Hepatocyte (in vitro differentiated cells): ENCODE results near the gene IGFLR1. TPM values are rescaled to one million over a fixed set of nuclear protein-coding genes. Genes with fewer than 3 reads are reported as not detected.
A peak's percentile ranks its signal among the peaks of the same experiment; 100 is the strongest.

Source experiments
- DNase-seq: peaks from one replicate; pipeline ENCODE4 v3.0.0-alpha.2; 2016; ENCODE audit warnings: low spot score
- H2AFZ ChIP-seq: fragments of 200-600 bp; sonication (generic); 2 replicates; pipeline ENCODE4 v1.6.0; 2016; ENCODE audit warnings: antibody characterized with exemption, mild to moderate bottlenecking
- H3K27ac ChIP-seq: fragments of 200-600 bp; sonication (generic); 2 replicates; pipeline ENCODE4 v1.5.1; 2016; ENCODE audit warnings: mild to moderate bottlenecking
- H3K27me3 ChIP-seq: fragments of 200-600 bp; sonication (generic); 2 replicates; pipeline ENCODE4 v1.6.1; 2016
- H3K36me3 ChIP-seq: fragments of 200-600 bp; sonication (generic); replicated peaks from 2 replicates; pipeline ENCODE4 v1.5.1; 2016; ENCODE audit warnings: low read depth; ENCODE audit not compliant: insufficient read depth
- H3K4me1 ChIP-seq: fragments of 200-600 bp; sonication (generic); 2 replicates; pipeline ENCODE4 v1.5.1; 2016; ENCODE audit warnings: mild to moderate bottlenecking, moderate library complexity; ENCODE audit not compliant: insufficient read depth
- H3K4me2 ChIP-seq: fragments of 200-600 bp; sonication (generic); 2 replicates; pipeline ENCODE4 v1.6.0; 2016
- H3K4me3 ChIP-seq: fragments of 200-600 bp; sonication (generic); 2 replicates; pipeline ENCODE4 v1.5.1; 2016; ENCODE audit warnings: mild to moderate bottlenecking
- H3K79me2 ChIP-seq: fragments of 200-600 bp; sonication (generic); 2 replicates; pipeline ENCODE4 v1.6.0; 2017; ENCODE audit warnings: mild to moderate bottlenecking
- H3K9me2 ChIP-seq: fragments of 200-600 bp; sonication (generic); replicated peaks from 2 replicates; pipeline ENCODE4 v1.6.0; 2017; ENCODE audit warnings: mild to moderate bottlenecking; ENCODE audit not compliant: insufficient read depth
- H3K9me3 ChIP-seq: fragments of 200-600 bp; sonication (generic); 2 replicates; pipeline ENCODE4 v1.5.1; 2016; ENCODE audit warnings: low read depth, mild to moderate bottlenecking
- H4K20me1 ChIP-seq: fragments of 200-600 bp; sonication (generic); 2 replicates; pipeline ENCODE4 v1.6.0; 2016; ENCODE audit warnings: mild to moderate bottlenecking; ENCODE audit not compliant: insufficient read depth, poor library complexity, severe bottlenecking
- EZH2 ChIP-seq: fragments of 200-600 bp; sonication (generic); IDR thresholded peaks from 2 replicates; pipeline ENCODE4 v1.6.1; 2016; ENCODE audit warnings: antibody characterized with exemption, mild to moderate bottlenecking, borderline replicate concordance
- EZH2phosphoT487 ChIP-seq: fragments of 200-600 bp; sonication (generic); IDR thresholded peaks from one replicate; pipeline ENCODE4 v1.6.1; 2018; ENCODE audit warnings: antibody characterized with exemption, mild to moderate bottlenecking, low read depth, moderate library complexity; ENCODE audit not compliant: unreplicated experiment, severe bottlenecking
- WGBS: methylation state at CpG from one replicate; pipeline ENCODE4 v1.1.6; 2016; ENCODE audit warnings: low lambda C conversion rate; ENCODE audit errors: missing lambda C conversion rate; 5-methylcytosine and 5-hydroxymethylcytosine counted together
- polyA plus RNA-seq: library from polyadenylated mRNA; unstranded; fragments of >200 nt; fragmentation: Nextera tagmentation; extraction: Ambion mirVana; gene quantifications from 2 replicates; pipeline ENCODE4 v1.2.1, GENCODE V29; 2016
- total RNA-seq: library from RNA; depleted of rRNA; stranded (reverse); fragments of >200 nt; gene quantifications from 2 replicates; pipeline ENCODE4 v1.2.3, GENCODE V29; 2014
- TF ChIP-seq, protein P1 (sequence below): fragments of 200-600 bp; sonication (generic); IDR thresholded peaks from 2 replicates; pipeline ENCODE4 v1.5.1; 2016; ENCODE audit warnings: antibody characterized with exemption, mild to moderate bottlenecking; ENCODE audit not compliant: poor library complexity

The IGFLR1 gene
- total and polyA plus RNA-seq, 2 experiments from 2014 or later: 4.5 to 5.6 TPM

DNA sequence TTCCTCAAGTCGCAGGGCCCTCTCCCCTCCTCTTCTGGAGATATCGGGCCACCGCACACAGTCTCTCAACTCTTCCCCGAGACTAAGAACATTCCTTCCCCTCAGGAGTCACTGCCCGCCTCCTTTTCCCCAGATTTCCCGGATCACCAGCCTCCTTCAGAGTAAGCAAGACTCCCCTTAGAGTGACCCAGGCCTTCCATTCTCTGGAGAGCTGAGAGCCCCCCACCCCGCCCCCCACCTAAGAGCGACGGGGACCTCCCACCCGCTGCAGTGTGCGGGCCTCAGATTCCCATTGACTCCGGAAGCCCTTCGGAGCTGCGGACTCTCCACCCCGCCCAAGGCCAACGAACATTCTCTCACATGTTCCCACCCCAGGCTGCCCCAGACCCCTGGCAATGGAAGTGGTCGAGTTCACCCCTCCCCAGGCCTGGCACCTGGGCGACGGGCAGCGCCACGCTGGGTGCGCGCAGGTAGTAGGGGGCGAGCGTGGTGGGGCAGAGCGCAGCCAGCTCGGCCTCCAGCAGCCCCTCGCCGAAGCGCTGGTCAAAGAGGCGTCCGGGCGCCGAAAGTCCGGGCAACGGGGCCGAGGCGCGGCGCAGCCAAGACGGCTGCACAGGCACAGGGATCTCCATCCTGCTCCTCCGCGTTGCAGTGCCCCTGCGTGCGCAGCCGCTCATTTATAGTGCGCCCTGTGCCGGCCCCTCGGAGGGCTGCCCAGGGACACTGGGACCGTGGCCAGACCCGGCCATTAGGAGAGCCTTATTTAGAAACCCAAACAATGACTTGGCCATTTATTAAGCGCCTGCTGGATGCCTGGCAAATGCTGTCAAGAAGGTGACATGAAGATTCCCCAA lies 14.4 kb upstream of the IGFLR1 start, which contains the start of gene HSPB6:
HSPB6 (minus strand) TSS at position 653 of the 854 bp plus-strand sequence; CDS start at position 632, 21 bp downstream.
- no peak within 1 kb of the TSS for H2AFZ ChIP-seq
- WGBS: 18% methylated on average over 30 of the region's 52 CpGs
- peak; percentile 75 for DNase-seq

DNA sequence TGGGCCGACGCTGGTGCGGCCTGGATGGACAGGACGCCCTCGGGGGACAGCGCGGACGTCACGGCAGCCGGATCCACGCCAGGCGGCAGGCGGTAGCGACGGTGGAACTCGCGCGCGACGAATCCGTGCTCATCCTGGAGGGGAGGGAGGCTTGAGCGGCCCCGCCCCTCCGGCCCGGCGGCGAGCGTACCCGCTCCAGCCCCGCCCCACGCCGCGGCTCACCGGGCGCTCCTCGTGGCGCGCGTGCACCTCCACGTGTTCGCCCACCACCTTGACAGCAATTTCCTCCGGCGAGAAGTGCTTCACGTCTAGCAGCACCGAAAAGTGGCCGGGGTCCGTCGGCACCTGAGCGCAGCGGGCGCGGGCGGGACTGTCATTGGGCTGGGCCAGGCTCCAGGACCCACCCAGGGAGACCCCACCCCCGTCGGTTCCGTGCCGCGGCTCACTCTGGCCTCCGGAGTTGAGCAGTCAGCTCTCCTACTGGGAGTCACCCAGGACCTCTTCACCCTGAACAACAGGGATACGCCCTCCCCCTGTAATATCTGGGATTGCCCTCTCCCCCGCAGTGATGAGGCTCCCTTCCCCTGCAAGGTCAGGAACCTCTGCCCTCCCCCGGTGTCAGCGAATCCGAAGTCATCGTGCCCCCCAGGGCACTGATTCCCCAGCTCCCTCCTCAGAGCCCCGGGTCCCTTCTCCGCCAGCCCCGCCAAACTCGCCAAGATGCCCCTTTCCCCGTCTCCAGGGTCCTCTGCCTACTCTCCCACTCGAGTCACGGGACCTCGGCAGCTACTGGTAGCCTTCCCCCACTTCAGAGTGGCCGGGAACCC lies 13.5 kb upstream of the IGFLR1 start:
- peak overlapping the region; percentile 97 for H3K27ac ChIP-seq
- H4K20me1 ChIP-seq: no peaks in the 10 kb centered on the region
- peak overlapping the region; percentile 74 for H3K4me2 ChIP-seq
- TF ChIP-seq EZH2 (no peak), EZH2phosphoT487 (no peak)
- TF ChIP-seq, protein P1, sequence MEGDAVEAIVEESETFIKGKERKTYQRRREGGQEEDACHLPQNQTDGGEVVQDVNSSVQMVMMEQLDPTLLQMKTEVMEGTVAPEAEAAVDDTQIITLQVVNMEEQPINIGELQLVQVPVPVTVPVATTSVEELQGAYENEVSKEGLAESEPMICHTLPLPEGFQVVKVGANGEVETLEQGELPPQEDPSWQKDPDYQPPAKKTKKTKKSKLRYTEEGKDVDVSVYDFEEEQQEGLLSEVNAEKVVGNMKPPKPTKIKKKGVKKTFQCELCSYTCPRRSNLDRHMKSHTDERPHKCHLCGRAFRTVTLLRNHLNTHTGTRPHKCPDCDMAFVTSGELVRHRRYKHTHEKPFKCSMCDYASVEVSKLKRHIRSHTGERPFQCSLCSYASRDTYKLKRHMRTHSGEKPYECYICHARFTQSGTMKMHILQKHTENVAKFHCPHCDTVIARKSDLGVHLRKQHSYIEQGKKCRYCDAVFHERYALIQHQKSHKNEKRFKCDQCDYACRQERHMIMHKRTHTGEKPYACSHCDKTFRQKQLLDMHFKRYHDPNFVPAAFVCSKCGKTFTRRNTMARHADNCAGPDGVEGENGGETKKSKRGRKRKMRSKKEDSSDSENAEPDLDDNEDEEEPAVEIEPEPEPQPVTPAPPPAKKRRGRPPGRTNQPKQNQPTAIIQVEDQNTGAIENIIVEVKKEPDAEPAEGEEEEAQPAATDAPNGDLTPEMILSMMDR: no peak
- peaks cover 28% of the 10 kb centered on the region for H3K4me1 ChIP-seq
- no peak overlapping the region for H3K4me3 ChIP-seq
- H3K9me3 ChIP-seq: no peaks in the 10 kb centered on the region
- no peaks in the 10 kb centered on the region for H3K9me2 ChIP-seq
- H3K79me2 ChIP-seq: peaks cover 24% of the 10 kb centered on the region
- H3K36me3 ChIP-seq: no peaks in the 10 kb centered on the region
- H3K27me3 ChIP-seq: peaks cover 2% of the 10 kb centered on the region
- DNase-seq: peak; percentile 70
- WGBS: 32% methylated on average over 34 of the region's 74 CpGs
- H2AFZ ChIP-seq: no peak overlapping the region

More for the DNA sequence above, 14.4 kb upstream of the IGFLR1 start, which contains the start of gene HSPB6:
- Histone ChIP-seq H3K27me3 (peaks cover 2% of the 10 kb centered on the region), H3K9me3 (no peaks in the 10 kb centered on the region), H3K27ac (peak within 1 kb of the TSS; percentile 97), H3K9me2 (no peaks in the 10 kb centered on the region), H3K36me3 (no peaks in the 10 kb centered on the region), H3K79me2 (peaks cover 26% of the 10 kb centered on the region), H4K20me1 (no peaks in the 10 kb centered on the region), H3K4me1 (peaks cover 28% of the 10 kb centered on the region), H3K4me2 (peak within 1 kb of the TSS; percentile 74), H3K4me3 (peak within 1 kb of the TSS; percentile 28)
- TF ChIP-seq EZH2 (peak; percentile 31), EZH2phosphoT487 (no peak)
- TF ChIP-seq, protein P1: no peak

DNA sequence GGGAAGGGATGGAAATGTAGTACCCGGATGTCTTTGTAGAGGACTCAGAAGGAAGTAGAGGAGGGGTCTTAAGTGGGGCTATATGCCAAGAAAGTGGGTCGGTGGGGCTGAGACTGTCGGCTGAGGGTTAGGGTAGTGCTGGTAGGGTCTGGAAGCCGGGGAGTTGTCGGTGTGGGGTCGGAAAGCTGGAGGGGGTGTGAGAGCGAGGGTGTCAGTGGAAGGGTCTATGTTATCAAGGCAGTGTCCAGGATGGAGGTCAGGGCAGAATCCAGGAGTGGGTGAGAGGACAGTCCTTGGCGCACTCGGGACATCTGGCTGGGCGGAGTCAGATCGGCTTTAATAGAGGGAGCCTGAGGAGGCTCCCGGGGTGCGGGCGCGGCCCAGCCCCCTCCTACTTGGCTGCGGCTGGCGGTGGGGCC lies 12.9 kb upstream of the IGFLR1 start:
- Histone ChIP-seq H3K36me3 (no peaks in the 10 kb centered on the region), H3K4me1 (peaks cover 28% of the 10 kb centered on the region), H3K27me3 (peaks cover 2% of the 10 kb centered on the region), H3K9me3 (no peaks in the 10 kb centered on the region), H3K4me2 (peak overlapping the region; percentile 74), H4K20me1 (no peaks in the 10 kb centered on the region), H2AFZ (no peak overlapping the region), H3K27ac (peak overlapping the region; percentile 97), H3K79me2 (peaks cover 23% of the 10 kb centered on the region), H3K4me3 (no peak overlapping the region), H3K9me2 (no peaks in the 10 kb centered on the region)
- WGBS: 54% methylated on average over 17 of the region's 17 CpGs
- no peak for TF ChIP-seq EZH2phosphoT487
- no peak for DNase-seq
